CD4-positive, alpha-beta T cell (primary cell): Measurements from ENCODE around the gene HOXC10. TPM values are rescaled to one million over a fixed set of nuclear protein-coding genes. Genes with fewer than 3 reads are reported as not detected.

Experiments used
- ATAC-seq: fragments of 200-7000 bp; cut with Tn5 transposase; one replicate; pipeline ENCODE4 v1.10.0; 2022; ENCODE audit warnings: mild to moderate bottlenecking; ENCODE audit not compliant: poor library complexity
- CTCF ChIA-PET: fragments of 350-600 bp; sonication (Branson Sonifier 250); formaldehyde crosslinking; loops from one replicate; lab custom pipeline; 2021; ENCODE audit warnings: antibody characterized with exemption, inconsistent platforms; lab: Charles Lee
- POLR2A ChIA-PET: fragments of 350-600 bp; sonication (Branson Sonifier 250); formaldehyde crosslinking; loops from one replicate; lab custom pipeline; 2021; ENCODE audit warnings: antibody characterized with exemption, inconsistent platforms; lab: Charles Lee
- DNase-seq, 14 experiments: peaks; one replicate each; pipeline ENCODE4 v3.0.0-alpha.2; 2013 to 2020; ENCODE audit warnings: mixed read lengths in 2 of 14
- H3K27ac ChIP-seq, 2 donors: one replicate each; pipeline versions ENCODE4 v1.5.1 to v1.7.0; 2013; ENCODE audit warnings: low read length in 2 of 2, low read depth in 1 of 2, mild to moderate bottlenecking in 1 of 2
- H3K27me3 ChIP-seq, 2 experiments: 1 replicate in 1 of 2; 2 replicates in 1 of 2; pipeline versions ENCODE4 v1.6.1 to v1.7.0; 2013; ENCODE audit warnings: low read length in 2 of 2, control low read depth in 1 of 2, mild to moderate bottlenecking in 1 of 2, moderate library complexity in 1 of 2; ENCODE audit not compliant: insufficient read depth in 2 of 2, control insufficient read depth in 1 of 2
- H3K36me3 ChIP-seq: one replicate; pipeline ENCODE4 v1.6.1; 2013; ENCODE audit warnings: low read length, control low read depth; ENCODE audit not compliant: insufficient read depth
- H3K4me1 ChIP-seq: one replicate; pipeline ENCODE4 v1.6.1; 2013; ENCODE audit warnings: low read length, control low read depth; ENCODE audit not compliant: insufficient read depth
- H3K4me3 ChIP-seq: one replicate; pipeline ENCODE4 v1.5.1; 2013; ENCODE audit warnings: mild to moderate bottlenecking, low read length, moderate library complexity
- H3K9me3 ChIP-seq, 2 experiments: 1 replicate in 1 of 2; 2 replicates in 1 of 2; pipeline versions ENCODE4 v1.6.1 to v1.7.0; 2013; ENCODE audit warnings: low read length in 2 of 2, mild to moderate bottlenecking in 2 of 2, control low read depth in 1 of 2, moderate library complexity in 1 of 2; ENCODE audit not compliant: control insufficient read depth in 1 of 2, insufficient read depth in 1 of 2
- H3K27ac Mint-ChIP-seq: one replicate; pipeline ENCODE4 v1.8.0; 2020; ENCODE audit warnings: mixed read lengths
- H3K27me3 Mint-ChIP-seq: one replicate; pipeline ENCODE4 v1.8.0; 2021; ENCODE audit warnings: mixed read lengths
- H3K36me3 Mint-ChIP-seq: one replicate; pipeline ENCODE4 v1.8.0; 2021; ENCODE audit warnings: low read depth, mixed read lengths
- H3K4me1 Mint-ChIP-seq: one replicate; pipeline ENCODE4 v1.8.0; 2021; ENCODE audit warnings: low read depth, mixed read lengths
- H3K4me3 Mint-ChIP-seq: one replicate; pipeline ENCODE4 v1.8.0; 2020; ENCODE audit warnings: mild to moderate bottlenecking, mixed read lengths
- H3K9me3 Mint-ChIP-seq: one replicate; pipeline ENCODE4 v1.8.0; 2020; ENCODE audit warnings: mixed read lengths
- intact Hi-C, 2 experiments: fragments of 100-400 bp; cut with DNase I in 1 of 2; cut with micrococcal nuclease in 1 of 2; formaldehyde crosslinking; loops; one replicate each; pipeline versions ENCODE4 v1.15.1 to v1.9.0; 2023 to 2025; cut with DNase I, micrococcal nuclease
- microRNA-seq: library from miRNA; unstranded; fragments of <30 nt; microRNA quantifications from one replicate; pipeline ENCODE4 v1.2.0, GENCODE V29; 2021; ENCODE audit warnings: borderline microRNAs expressed, borderline replicate concordance
- total RNA-seq, 174 experiments: library from RNA in 2 of 174; stranded (reverse) in 2 of 174; gene quantifications; one replicate each; pipeline ENCODE4 v1.2.3 and lab custom pipeline; 2021 to 2026
- TF ChIP-seq, protein P1 (sequence below): fragments of 200-600 bp; IDR thresholded peaks from one replicate; pipeline ENCODE4 v1.8.0; 2022; ENCODE audit warnings: antibody characterized with exemption, mild to moderate bottlenecking

The HOXC10 gene
- total RNA-seq, 2 experiments from 2014 or later, result not detected

GRCh38 chr12:54038284-54038870, 53.4 kb downstream of the HOXC10 start:
- intact Hi-C loops, result no loop called here
- ATAC-seq, result no peak

DNA sequence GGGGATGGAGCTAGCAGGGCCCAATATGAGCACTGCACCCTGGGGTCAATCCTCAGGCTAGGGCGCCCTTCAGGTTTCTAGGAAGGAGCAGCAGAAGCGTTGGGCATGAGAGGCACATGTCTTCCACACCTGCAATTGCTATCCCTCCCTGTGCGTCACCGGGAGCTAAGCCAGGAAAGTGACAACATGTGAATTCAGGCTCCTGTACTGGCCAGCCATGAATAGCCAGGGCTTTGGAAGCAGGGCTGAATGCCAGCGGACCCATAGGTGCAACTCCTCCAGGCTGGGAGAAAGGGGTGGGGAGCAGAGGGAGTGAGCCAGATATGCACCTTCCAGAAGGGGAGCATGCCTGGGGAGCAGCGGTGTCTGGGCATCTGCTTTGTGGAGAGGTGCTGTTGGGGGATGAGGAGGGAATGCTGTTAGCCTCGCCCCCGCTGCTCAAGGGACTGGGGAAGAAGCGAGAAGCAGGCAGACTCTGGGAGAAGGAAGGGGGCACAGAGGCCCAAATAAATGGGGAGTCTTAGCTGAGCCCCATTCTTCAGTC, 54.0 kb downstream of the HOXC10 start:
- ChIA-PET CTCF (no interaction called here), POLR2A (no interaction called here)
- H3K9me3 Mint-ChIP-seq, result no peaks in the 10 kb centered on the region
- ATAC-seq (no peak), DNase-seq (no peak)
- no peak overlapping the region for H3K27ac Mint-ChIP-seq
- Histone ChIP-seq H3K4me1 (peaks cover 10% of the 10 kb centered on the region), H3K36me3 (no peaks in the 10 kb centered on the region), H3K4me3 (no peak overlapping the region), H3K9me3 (peaks cover 0 to 16% of the 10 kb centered on the region in 2 experiments), H3K27me3 (peaks cover 86 to 94% of the 10 kb centered on the region in 2 experiments), H3K27ac (no peak overlapping the region)
- H3K36me3 Mint-ChIP-seq, result no peaks in the 10 kb centered on the region
- peaks cover 97% of the 10 kb centered on the region for H3K27me3 Mint-ChIP-seq
- H3K4me1 Mint-ChIP-seq, result peaks cover 10% of the 10 kb centered on the region
- TF ChIP-seq, protein P1, sequence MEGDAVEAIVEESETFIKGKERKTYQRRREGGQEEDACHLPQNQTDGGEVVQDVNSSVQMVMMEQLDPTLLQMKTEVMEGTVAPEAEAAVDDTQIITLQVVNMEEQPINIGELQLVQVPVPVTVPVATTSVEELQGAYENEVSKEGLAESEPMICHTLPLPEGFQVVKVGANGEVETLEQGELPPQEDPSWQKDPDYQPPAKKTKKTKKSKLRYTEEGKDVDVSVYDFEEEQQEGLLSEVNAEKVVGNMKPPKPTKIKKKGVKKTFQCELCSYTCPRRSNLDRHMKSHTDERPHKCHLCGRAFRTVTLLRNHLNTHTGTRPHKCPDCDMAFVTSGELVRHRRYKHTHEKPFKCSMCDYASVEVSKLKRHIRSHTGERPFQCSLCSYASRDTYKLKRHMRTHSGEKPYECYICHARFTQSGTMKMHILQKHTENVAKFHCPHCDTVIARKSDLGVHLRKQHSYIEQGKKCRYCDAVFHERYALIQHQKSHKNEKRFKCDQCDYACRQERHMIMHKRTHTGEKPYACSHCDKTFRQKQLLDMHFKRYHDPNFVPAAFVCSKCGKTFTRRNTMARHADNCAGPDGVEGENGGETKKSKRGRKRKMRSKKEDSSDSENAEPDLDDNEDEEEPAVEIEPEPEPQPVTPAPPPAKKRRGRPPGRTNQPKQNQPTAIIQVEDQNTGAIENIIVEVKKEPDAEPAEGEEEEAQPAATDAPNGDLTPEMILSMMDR, result no peak
- intact Hi-C loops, result no loop called here
- H3K4me3 Mint-ChIP-seq, result no peak overlapping the region

More at GRCh38 chr12:54038284-54038870, 53.4 kb downstream of the HOXC10 start:
- H3K27ac ChIP-seq, result no peak overlapping the region
- Mint-ChIP-seq H3K27me3 (peaks cover 96% of the 10 kb centered on the region), H3K4me1 (peaks cover 8% of the 10 kb centered on the region), H3K4me3 (no peak overlapping the region), H3K36me3 (no peaks in the 10 kb centered on the region), H3K9me3 (no peaks in the 10 kb centered on the region), H3K27ac (no peak overlapping the region)
- TF ChIP-seq, protein P1, result no peak
- no peak overlapping the region for H3K4me3 ChIP-seq
- peaks cover 86 to 95% of the 10 kb centered on the region in 2 experiments for H3K27me3 ChIP-seq
- peaks cover 16% of the 10 kb centered on the region for H3K4me1 ChIP-seq
- ChIA-PET CTCF (no interaction called here), POLR2A (no interaction called here)
- no peak for DNase-seq
- no peaks in the 10 kb centered on the region for H3K36me3 ChIP-seq
- H3K9me3 ChIP-seq, result peaks cover under 1 to 21% of the 10 kb centered on the region in 2 experiments

- Histone ChIP-seq H3K36me3 (no peaks in the 10 kb centered on the region), H3K9me3 (peaks cover 0 to 11% of the 10 kb centered on the region in 2 experiments), H3K27ac (no peak overlapping the region), H3K4me3 (no peak overlapping the region), H3K27me3 (peaks cover 86 to 94% of the 10 kb centered on the region in 2 experiments), H3K4me1 (peaks cover 4% of the 10 kb centered on the region)
- Mint-ChIP-seq H3K4me3 (no peak overlapping the region), H3K4me1 (peaks cover 11% of the 10 kb centered on the region), H3K27me3 (peaks cover 97% of the 10 kb centered on the region), H3K36me3 (no peaks in the 10 kb centered on the region), H3K9me3 (no peaks in the 10 kb centered on the region), H3K27ac (no peak overlapping the region)
- intact Hi-C loops, result no loop called here
- ChIA-PET POLR2A (no interaction called here), CTCF (interaction anchor here (0.8 kb wide), 1 partner anchor 12 kb away, joined by 3 read pairs; no protein-coding TSS in a partner anchor)
- TF ChIP-seq, protein P1, result no peak
- no peak for ATAC-seq
- no peak for DNase-seq
Measured at GRCh38 chr12:54039417-54040147, 54.6 kb downstream of the HOXC10 start.

Small RNA genes lying within 50 kb of the gene (microRNA-seq; reads per million reads assigned to microRNA genes)
- gene MIR196A2 (1.0 reads per million), gene MIR615 (not detected)

Other genes starting within 250 kb of the HOXC10 start
- gene CISTR, start 233.2 kb upstream of the HOXC10 start, total RNA-seq, result not detected
- not detected for gene HOXC13, start 46.3 kb upstream of the HOXC10 start, total RNA-seq
- not detected for gene HOXC12, start 30.2 kb upstream of the HOXC10 start, total RNA-seq
- not detected for gene HOXC11, start 12.0 kb upstream of the HOXC10 start, total RNA-seq
- not detected for gene HOTAIR, start 10.2 kb upstream of the HOXC10 start, total RNA-seq
- gene HOXC9, start 15.0 kb downstream of the HOXC10 start, total RNA-seq, result not detected
- gene HOXC8, start 23.8 kb downstream of the HOXC10 start, total RNA-seq, result not detected
- gene HOXC6, start 43.3 kb downstream of the HOXC10 start, total RNA-seq, result not detected
- not detected for gene HOXC5, start 47.9 kb downstream of the HOXC10 start, total RNA-seq
- gene HOXC4, start 68.7 kb downstream of the HOXC10 start, total RNA-seq, result not detected
- gene SMUG1, start 203.8 kb downstream of the HOXC10 start, total RNA-seq, result 1 to 10 TPM; 2.4 to 3.7 TPM